ENCODE results near the gene RASL12. TPM values are rescaled to one million over a fixed set of nuclear protein-coding genes. Genes with fewer than 3 reads are reported as not detected.

The RASL12 gene
- total RNA-seq, 2 donors from 2014 or later = 56.3 to 124 TPM

DNA sequence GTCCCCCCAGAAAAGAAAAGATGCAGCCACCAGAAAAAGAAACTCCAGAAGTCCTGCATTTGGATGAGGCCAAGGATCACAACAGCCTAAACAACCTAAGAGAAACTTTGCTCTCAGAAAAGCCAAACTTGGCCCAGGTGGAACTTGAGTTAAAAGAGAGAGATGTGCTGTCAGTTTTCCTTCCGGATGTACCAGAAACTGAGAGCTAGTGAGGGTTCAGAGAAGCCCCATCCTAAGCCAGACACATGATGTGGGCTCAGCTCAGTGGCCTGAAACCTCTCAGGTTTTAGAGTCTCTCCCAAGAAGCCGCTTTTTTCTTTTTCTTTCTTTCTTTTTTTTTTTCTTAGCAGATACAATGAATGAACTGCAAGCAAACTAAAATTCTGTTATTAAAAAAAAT, 14.8 kb downstream of the RASL12 start:
- Histone ChIP-seq H3K27ac (no peak overlapping the region), H3K27me3 (replicated peaks; ENCODE audit: insufficient read depth) (no peaks in the 10 kb centered on the region), H3K36me3 (no peaks in the 10 kb centered on the region), H3K9me3 (no peaks in the 10 kb centered on the region), H3K4me3 (no peak overlapping the region), H3K4me1 (replicated peaks) (no peaks in the 10 kb centered on the region)
- intact Hi-C loops (cut with DNase I) = no loop called here
- no peak for DNase-seq (ENCODE audit: low spot score)
- TF ChIP-seq POLR2AphosphoS5 (IDR thresholded peaks at IDR 0.05) (no peak), POLR2A (IDR thresholded peaks at IDR 0.05) (no peak)
- TF ChIP-seq, protein P1, sequence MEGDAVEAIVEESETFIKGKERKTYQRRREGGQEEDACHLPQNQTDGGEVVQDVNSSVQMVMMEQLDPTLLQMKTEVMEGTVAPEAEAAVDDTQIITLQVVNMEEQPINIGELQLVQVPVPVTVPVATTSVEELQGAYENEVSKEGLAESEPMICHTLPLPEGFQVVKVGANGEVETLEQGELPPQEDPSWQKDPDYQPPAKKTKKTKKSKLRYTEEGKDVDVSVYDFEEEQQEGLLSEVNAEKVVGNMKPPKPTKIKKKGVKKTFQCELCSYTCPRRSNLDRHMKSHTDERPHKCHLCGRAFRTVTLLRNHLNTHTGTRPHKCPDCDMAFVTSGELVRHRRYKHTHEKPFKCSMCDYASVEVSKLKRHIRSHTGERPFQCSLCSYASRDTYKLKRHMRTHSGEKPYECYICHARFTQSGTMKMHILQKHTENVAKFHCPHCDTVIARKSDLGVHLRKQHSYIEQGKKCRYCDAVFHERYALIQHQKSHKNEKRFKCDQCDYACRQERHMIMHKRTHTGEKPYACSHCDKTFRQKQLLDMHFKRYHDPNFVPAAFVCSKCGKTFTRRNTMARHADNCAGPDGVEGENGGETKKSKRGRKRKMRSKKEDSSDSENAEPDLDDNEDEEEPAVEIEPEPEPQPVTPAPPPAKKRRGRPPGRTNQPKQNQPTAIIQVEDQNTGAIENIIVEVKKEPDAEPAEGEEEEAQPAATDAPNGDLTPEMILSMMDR (IDR thresholded peaks at IDR 0.05) = no peak
- WGBS = 69% methylated on average over 2 of the region's 2 CpGs

DNA sequence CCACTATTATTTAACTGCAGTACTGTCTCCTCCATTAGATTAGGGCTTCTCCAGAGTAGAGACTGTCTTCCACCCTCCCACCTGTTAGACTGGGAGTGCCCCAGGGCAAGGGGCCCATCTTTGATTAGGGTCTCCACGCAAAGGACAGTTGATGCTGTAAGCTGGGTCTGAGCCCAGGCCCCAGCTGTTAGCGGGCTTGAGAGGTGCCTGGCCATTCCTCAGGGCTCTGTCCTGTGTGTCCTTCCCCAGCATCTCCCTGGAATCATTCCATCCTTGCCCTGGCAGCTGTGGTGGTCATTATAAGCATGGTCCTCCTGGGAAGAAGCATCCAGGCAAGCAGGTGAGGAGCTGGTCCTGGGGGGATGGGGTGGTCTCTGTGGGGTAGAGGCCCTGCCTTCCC, 16.5 kb downstream of the RASL12 start:
- H3K27ac ChIP-seq = no peak overlapping the region
- intact Hi-C loops (cut with DNase I) = no loop called here
- no peak for DNase-seq (ENCODE audit: low spot score)
- H3K9me3 ChIP-seq = no peaks in the 10 kb centered on the region
- no peaks in the 10 kb centered on the region for H3K36me3 ChIP-seq
- H3K4me3 ChIP-seq = no peak overlapping the region
- H3K27me3 ChIP-seq (replicated peaks; ENCODE audit: insufficient read depth) = no peaks in the 10 kb centered on the region
- TF ChIP-seq, protein P1 (IDR thresholded peaks at IDR 0.05) = no peak
- TF ChIP-seq POLR2AphosphoS5 (IDR thresholded peaks at IDR 0.05) = no peak
- TF ChIP-seq POLR2A (IDR thresholded peaks at IDR 0.05) = no peak
- no peaks in the 10 kb centered on the region for H3K4me1 ChIP-seq (replicated peaks)
- WGBS = 53% methylated on average over 2 of the region's 2 CpGs

DNA sequence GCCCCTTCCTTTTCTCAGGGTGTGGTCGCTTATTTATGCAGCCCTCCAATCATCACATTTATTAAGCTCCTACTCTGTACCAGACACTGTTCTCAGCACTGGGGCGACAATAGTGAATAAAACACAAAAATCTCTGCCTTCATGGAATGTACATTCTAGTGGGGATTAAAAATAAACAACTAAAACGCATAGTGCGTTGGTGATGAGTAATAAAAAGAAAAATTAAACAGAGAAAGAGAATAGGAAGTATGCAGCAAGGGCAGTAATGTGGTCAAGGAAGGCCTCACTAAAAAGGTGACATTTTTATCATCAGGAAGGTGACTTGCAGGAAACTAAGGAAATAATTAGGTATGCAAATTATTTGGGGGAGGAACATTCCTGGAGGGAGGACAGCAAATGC, 17.5 kb downstream of the RASL12 start:
- Histone ChIP-seq H3K27ac (no peak overlapping the region), H3K4me1 (replicated peaks) (no peaks in the 10 kb centered on the region), H3K9me3 (no peaks in the 10 kb centered on the region), H3K4me3 (no peak overlapping the region), H3K36me3 (no peaks in the 10 kb centered on the region), H3K27me3 (replicated peaks; ENCODE audit: insufficient read depth) (no peaks in the 10 kb centered on the region)
- intact Hi-C loops (cut with DNase I) = no loop called here
- TF ChIP-seq, protein P1 (IDR thresholded peaks at IDR 0.05) = no peak
- no peak for TF ChIP-seq POLR2A (IDR thresholded peaks at IDR 0.05)
- TF ChIP-seq POLR2AphosphoS5 (IDR thresholded peaks at IDR 0.05) = no peak
- WGBS = 35% methylated on average over 4 of the region's 4 CpGs
- no peak for DNase-seq (ENCODE audit: low spot score)

DNA sequence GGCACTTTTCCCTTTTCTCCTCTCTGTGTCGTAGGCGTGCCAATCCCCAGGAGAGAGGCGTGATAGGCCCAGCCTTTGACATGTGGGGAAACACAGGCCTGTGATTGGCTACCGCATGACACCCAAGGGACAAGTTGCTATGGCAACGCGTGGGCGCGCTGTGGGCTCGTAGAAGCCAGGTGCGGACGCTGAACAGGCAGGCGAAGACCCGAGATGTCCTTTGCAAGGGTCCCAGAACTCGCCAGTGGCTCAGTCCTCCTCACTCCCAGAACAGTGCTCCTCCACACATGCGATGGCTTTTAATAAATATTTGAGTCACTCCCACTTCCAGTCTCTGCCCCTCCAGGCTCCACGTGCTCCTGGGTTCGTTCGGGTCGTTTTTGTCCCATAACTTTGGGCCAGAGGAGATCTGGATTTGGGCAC, 18.4 kb downstream of the RASL12 start:
- Histone ChIP-seq H3K4me1 (replicated peaks) (no peaks in the 10 kb centered on the region), H3K27ac (no peak overlapping the region), H3K9me3 (no peaks in the 10 kb centered on the region), H3K4me3 (peak overlapping the region in 1 of 2 donors; percentile 19), H3K36me3 (no peaks in the 10 kb centered on the region), H3K27me3 (replicated peaks; ENCODE audit: insufficient read depth) (no peaks in the 10 kb centered on the region)
- TF ChIP-seq POLR2AphosphoS5 (IDR thresholded peaks at IDR 0.05) = peak; percentile 74
- TF ChIP-seq, protein P1 (IDR thresholded peaks at IDR 0.05) = no peak
- TF ChIP-seq POLR2A (IDR thresholded peaks at IDR 0.05) = no peak
- 11% methylated on average over 19 of the region's 19 CpGs for WGBS
- peak; percentile 89 for DNase-seq (ENCODE audit: low spot score)
- intact Hi-C loops (cut with DNase I) = no loop called here

DNA sequence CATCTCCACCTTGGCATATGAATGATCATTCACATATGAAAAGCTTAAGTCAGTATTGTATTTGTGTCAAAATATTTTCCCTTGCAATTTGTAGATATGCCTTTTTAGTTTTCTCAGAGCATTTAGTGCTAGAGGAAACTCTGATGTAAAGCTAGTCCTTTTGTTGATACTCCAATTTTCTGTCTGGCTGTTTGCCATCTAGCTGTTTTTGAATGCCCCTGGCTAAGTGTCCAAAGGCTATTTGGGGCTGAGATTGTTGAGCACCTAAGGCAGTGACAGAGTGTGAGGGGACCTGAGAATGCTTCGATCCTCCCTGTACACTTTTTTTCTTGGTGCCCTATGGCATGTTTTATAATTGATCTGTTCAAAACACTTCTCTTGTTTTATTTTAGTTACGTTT, 19.6 kb downstream of the RASL12 start:
- Histone ChIP-seq H3K4me3 (no peak overlapping the region), H3K27ac (no peak overlapping the region), H3K27me3 (replicated peaks; ENCODE audit: insufficient read depth) (no peaks in the 10 kb centered on the region), H3K9me3 (no peaks in the 10 kb centered on the region), H3K4me1 (replicated peaks) (no peaks in the 10 kb centered on the region), H3K36me3 (no peaks in the 10 kb centered on the region)
- DNase-seq (ENCODE audit: low spot score) = no peak
- intact Hi-C loops (cut with DNase I) = no loop called here
- 56% methylated on average over 2 of the region's 2 CpGs for WGBS
- TF ChIP-seq POLR2A (IDR thresholded peaks at IDR 0.05) = no peak
- TF ChIP-seq, protein P1 (IDR thresholded peaks at IDR 0.05) = no peak
- TF ChIP-seq POLR2AphosphoS5 (IDR thresholded peaks at IDR 0.05) = no peak

Data from prostate gland (tissue), 2 donors.